Stomach (tissue), 4 donors: ENCODE measurements around the gene FREM1.

ENCODE experiments used
- POLR2A ChIP-seq, 4 donors: fragments of 450-650 bp; IDR thresholded peaks; one replicate each; pipeline ENCODE4 v1.6.1; 2016; ENCODE audit warnings: antibody characterized with exemption in 4 of 4, control low read depth in 2 of 4, mild to moderate bottlenecking in 1 of 4, moderate library complexity in 1 of 4
- POLR2AphosphoS5 ChIP-seq, 3 donors: sonication (generic); formaldehyde crosslinking; IDR thresholded peaks; one replicate each; pipeline ENCODE4 v1.6.1; 2016; ENCODE audit warnings: antibody characterized with exemption in 3 of 3
- TF ChIP-seq, protein P1 (sequence below), 7 experiments: fragments of 450-650 bp in 4 of 7; fragments of 200-600 bp in 3 of 7; sonication (generic) in 3 of 7; IDR thresholded peaks; one replicate each; pipeline ENCODE4 v1.5.1; 2016 to 2019; ENCODE audit warnings: antibody characterized with exemption in 7 of 7, control low read depth in 2 of 7, mild to moderate bottlenecking in 1 of 7

GRCh38 chr9:14744768-14745167 is 165.5 kb downstream of the FREM1 start:
- no peak for TF ChIP-seq POLR2A (IDR thresholded peaks at IDR 0.05)
- TF ChIP-seq, protein P1, sequence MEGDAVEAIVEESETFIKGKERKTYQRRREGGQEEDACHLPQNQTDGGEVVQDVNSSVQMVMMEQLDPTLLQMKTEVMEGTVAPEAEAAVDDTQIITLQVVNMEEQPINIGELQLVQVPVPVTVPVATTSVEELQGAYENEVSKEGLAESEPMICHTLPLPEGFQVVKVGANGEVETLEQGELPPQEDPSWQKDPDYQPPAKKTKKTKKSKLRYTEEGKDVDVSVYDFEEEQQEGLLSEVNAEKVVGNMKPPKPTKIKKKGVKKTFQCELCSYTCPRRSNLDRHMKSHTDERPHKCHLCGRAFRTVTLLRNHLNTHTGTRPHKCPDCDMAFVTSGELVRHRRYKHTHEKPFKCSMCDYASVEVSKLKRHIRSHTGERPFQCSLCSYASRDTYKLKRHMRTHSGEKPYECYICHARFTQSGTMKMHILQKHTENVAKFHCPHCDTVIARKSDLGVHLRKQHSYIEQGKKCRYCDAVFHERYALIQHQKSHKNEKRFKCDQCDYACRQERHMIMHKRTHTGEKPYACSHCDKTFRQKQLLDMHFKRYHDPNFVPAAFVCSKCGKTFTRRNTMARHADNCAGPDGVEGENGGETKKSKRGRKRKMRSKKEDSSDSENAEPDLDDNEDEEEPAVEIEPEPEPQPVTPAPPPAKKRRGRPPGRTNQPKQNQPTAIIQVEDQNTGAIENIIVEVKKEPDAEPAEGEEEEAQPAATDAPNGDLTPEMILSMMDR (IDR thresholded peaks at IDR 0.05), result no peak
- no peak for TF ChIP-seq POLR2AphosphoS5 (IDR thresholded peaks at IDR 0.05)
